ENCODE data around the gene TNK2.

- no peak for TF ChIP-seq CTCF (IDR thresholded peaks at IDR 0.05; ENCODE audit: insufficient read depth, low read depth, low read length)
- no peak for TF ChIP-seq EZH2 (IDR thresholded peaks at IDR 0.05; ENCODE audit: insufficient read depth, low read length)
These were observed 8.5 kb downstream of the TNK2 start for GRCh38 chr3:195899701-195900435.
